Measurements from ENCODE around the gene GALNT13.
"Not testable (repeated sequence)": the region's sequence is repeated elsewhere in the genome, so short reads cannot be mapped to it uniquely, and the experiment has no call there.

GALNT13 gene

GRCh38 chr2:154449951-154450658, 578.4 kb downstream of the GALNT13 start:
- H3K36me3 Mint-ChIP-seq: no peaks in the 10 kb centered on the region
- H3K4me3 Mint-ChIP-seq: no peak overlapping the region
- H3K27ac Mint-ChIP-seq: no peak overlapping the region
- H3K9me3 Mint-ChIP-seq (ENCODE audit: low read depth): no peaks in the 10 kb centered on the region
- no peaks in the 10 kb centered on the region for H3K27me3 Mint-ChIP-seq
- H3K4me1 Mint-ChIP-seq (ENCODE audit: low read depth): no peaks in the 10 kb centered on the region

GRCh38 chr2:154452471-154452870, 580.7 kb downstream of the GALNT13 start:
- H3K36me3 Mint-ChIP-seq: no peaks in the 10 kb centered on the region
- no peaks in the 10 kb centered on the region for H3K4me1 Mint-ChIP-seq (ENCODE audit: low read depth)
- no peaks in the 10 kb centered on the region for H3K9me3 Mint-ChIP-seq (ENCODE audit: low read depth)
- no peak overlapping the region for H3K27ac Mint-ChIP-seq
- no peak overlapping the region for H3K4me3 Mint-ChIP-seq
- no peaks in the 10 kb centered on the region for H3K27me3 Mint-ChIP-seq

GRCh38 chr2:154452906-154453493, 581.3 kb downstream of the GALNT13 start:
- no peak overlapping the region for H3K27ac Mint-ChIP-seq

DNA sequence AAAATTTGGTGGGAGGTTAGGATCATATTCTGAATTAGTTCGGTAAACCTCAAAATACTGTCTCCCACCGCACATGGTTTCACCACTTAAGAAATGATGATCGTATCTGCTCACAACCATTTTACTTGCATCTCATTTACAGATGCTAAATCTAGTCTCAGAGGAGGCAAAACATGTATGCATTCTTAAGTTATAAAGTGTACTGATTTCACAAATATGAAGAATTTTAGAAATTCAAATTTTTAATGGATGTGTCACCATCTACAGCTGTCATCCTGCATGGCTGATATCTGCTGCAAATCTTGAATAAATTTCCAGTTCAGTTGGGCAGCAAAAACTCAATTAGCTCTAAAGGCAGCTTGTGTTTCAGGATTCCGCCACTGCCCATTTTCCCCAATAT, 583.4 kb downstream of the GALNT13 start:
- Mint-ChIP-seq H3K27ac (no peak overlapping the region), H3K4me3 (no peak overlapping the region), H3K36me3 (no peaks in the 10 kb centered on the region), H3K27me3 (no peaks in the 10 kb centered on the region), H3K4me1 (ENCODE audit: low read depth) (no peaks in the 10 kb centered on the region), H3K9me3 (ENCODE audit: low read depth) (peaks cover 8% of the 10 kb centered on the region)

More at GRCh38 chr2:154452906-154453493, 581.3 kb downstream of the GALNT13 start:
- H3K27me3 Mint-ChIP-seq: no peaks in the 10 kb centered on the region
- no peaks in the 10 kb centered on the region for H3K36me3 Mint-ChIP-seq
- no peaks in the 10 kb centered on the region for H3K9me3 Mint-ChIP-seq (ENCODE audit: low read depth)
- no peak overlapping the region for H3K4me3 Mint-ChIP-seq
- H3K4me1 Mint-ChIP-seq (ENCODE audit: low read depth): no peaks in the 10 kb centered on the region

- Mint-ChIP-seq H3K36me3 (no peaks in the 10 kb centered on the region), H3K4me3 (peak overlapping the region; percentile 9), H3K4me1 (ENCODE audit: low read depth) (no peaks in the 10 kb centered on the region), H3K27me3 (no peaks in the 10 kb centered on the region), H3K27ac (no peak overlapping the region), H3K9me3 (ENCODE audit: low read depth) (peaks cover 8% of the 10 kb centered on the region)
Observed at GRCh38 chr2:154455866-154456265, 584.1 kb downstream of the GALNT13 start.

- H3K4me3 Mint-ChIP-seq: no peak overlapping the region
- peaks cover 8% of the 10 kb centered on the region for H3K9me3 Mint-ChIP-seq (ENCODE audit: low read depth)
- no peaks in the 10 kb centered on the region for H3K27me3 Mint-ChIP-seq
- no peaks in the 10 kb centered on the region for H3K4me1 Mint-ChIP-seq (ENCODE audit: low read depth)
- no peak overlapping the region for H3K27ac Mint-ChIP-seq
- no peaks in the 10 kb centered on the region for H3K36me3 Mint-ChIP-seq
Observed at GRCh38 chr2:154457286-154457685, 585.6 kb downstream of the GALNT13 start.

DNA sequence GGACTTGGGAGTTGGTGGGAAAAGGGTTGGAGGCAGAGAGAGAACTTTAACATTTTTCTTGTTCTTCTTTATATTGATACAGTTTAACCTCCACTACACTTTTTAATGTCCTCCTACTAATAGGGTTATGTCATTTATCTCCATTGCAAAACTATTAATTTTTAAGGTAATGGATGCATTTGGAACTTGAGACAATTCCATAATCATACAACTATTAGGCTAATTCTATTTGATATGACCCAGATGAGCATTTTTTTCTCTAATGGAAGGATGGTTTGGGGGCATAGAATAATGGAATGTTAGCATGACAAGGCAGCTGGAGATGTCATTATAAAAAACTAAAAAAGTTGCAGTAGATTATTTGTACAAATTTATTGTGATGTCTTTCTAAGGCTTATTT, 587.6 kb downstream of the GALNT13 start:
- Mint-ChIP-seq H3K27ac (no peak overlapping the region), H3K36me3 (no peaks in the 10 kb centered on the region), H3K4me1 (ENCODE audit: low read depth) (no peaks in the 10 kb centered on the region), H3K9me3 (ENCODE audit: low read depth) (peaks cover 8% of the 10 kb centered on the region), H3K27me3 (no peaks in the 10 kb centered on the region), H3K4me3 (no peak overlapping the region)

GRCh38 chr2:154462634-154463033, 590.9 kb downstream of the GALNT13 start:
- Mint-ChIP-seq H3K9me3 (ENCODE audit: low read depth) (peaks cover 8% of the 10 kb centered on the region), H3K4me1 (ENCODE audit: low read depth) (no peaks in the 10 kb centered on the region), H3K27me3 (no peaks in the 10 kb centered on the region), H3K4me3 (no peak overlapping the region), H3K36me3 (no peaks in the 10 kb centered on the region), H3K27ac (no peak overlapping the region)

DNA sequence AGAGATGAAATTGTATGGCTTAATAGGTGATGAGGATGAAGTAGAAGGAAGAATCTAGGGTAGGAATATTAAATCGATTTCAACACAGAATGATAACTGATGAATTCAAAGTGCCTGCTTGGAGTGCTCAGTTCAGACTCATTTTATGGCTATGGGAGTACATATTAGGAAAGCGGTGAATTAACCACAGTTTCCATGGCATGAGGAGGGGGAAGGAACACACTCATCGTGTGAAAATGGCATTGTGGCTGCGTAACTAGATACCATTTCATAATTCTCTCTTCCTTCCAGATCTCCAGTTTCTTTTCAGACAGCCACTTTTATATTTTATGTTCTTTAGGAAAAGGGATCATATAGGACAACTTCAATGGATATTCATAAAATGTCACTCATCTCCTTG, 594.5 kb downstream of the GALNT13 start:
- H3K27ac Mint-ChIP-seq: peak overlapping the region; percentile 31
- no peaks in the 10 kb centered on the region for H3K27me3 Mint-ChIP-seq
- H3K36me3 Mint-ChIP-seq: no peaks in the 10 kb centered on the region
- no peak overlapping the region for H3K4me3 Mint-ChIP-seq
- no peaks in the 10 kb centered on the region for H3K9me3 Mint-ChIP-seq (ENCODE audit: low read depth)
- no peaks in the 10 kb centered on the region for H3K4me1 Mint-ChIP-seq (ENCODE audit: low read depth)

DNA sequence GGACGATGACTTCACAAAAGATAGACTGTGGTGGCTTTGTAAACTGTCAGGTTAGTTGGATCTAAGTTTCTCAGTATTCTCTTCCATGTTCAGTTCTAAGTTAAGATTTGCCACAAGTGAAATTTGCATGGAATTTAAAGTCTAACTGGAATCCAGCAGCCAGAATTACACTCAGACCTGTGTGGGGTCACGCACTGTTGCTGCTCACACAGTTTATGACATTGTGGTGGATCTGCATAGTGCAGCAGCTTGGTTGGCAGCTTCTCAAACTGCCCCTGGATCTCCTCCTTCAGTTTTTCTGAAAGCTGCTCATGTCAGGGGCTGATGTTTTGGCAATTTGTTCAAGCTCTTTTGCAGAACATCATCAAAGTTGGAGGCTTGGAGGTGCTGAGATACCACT, 598.7 kb downstream of the GALNT13 start:
- Mint-ChIP-seq H3K4me3 (no peak overlapping the region), H3K36me3 (no peaks in the 10 kb centered on the region), H3K9me3 (ENCODE audit: low read depth) (peaks cover under 1% of the 10 kb centered on the region), H3K4me1 (ENCODE audit: low read depth) (no peaks in the 10 kb centered on the region), H3K27ac (no peak overlapping the region), H3K27me3 (no peaks in the 10 kb centered on the region)

GRCh38 chr2:154471492-154471891, 599.8 kb downstream of the GALNT13 start:
- not testable (repeated sequence) for H3K4me1 Mint-ChIP-seq (ENCODE audit: low read depth); H3K9me3 Mint-ChIP-seq (ENCODE audit: low read depth); H3K4me3 Mint-ChIP-seq; H3K27me3 Mint-ChIP-seq; H3K36me3 Mint-ChIP-seq; H3K27ac Mint-ChIP-seq

- H3K27me3 Mint-ChIP-seq: no peaks in the 10 kb centered on the region
- peaks cover 10% of the 10 kb centered on the region for H3K9me3 Mint-ChIP-seq (ENCODE audit: low read depth)
- no peaks in the 10 kb centered on the region for H3K4me1 Mint-ChIP-seq (ENCODE audit: low read depth)
- H3K27ac Mint-ChIP-seq: no peak overlapping the region
- H3K36me3 Mint-ChIP-seq: no peaks in the 10 kb centered on the region
- H3K4me3 Mint-ChIP-seq: no peak overlapping the region
Observed at GRCh38 chr2:154477319-154477718, 605.6 kb downstream of the GALNT13 start.

DNA sequence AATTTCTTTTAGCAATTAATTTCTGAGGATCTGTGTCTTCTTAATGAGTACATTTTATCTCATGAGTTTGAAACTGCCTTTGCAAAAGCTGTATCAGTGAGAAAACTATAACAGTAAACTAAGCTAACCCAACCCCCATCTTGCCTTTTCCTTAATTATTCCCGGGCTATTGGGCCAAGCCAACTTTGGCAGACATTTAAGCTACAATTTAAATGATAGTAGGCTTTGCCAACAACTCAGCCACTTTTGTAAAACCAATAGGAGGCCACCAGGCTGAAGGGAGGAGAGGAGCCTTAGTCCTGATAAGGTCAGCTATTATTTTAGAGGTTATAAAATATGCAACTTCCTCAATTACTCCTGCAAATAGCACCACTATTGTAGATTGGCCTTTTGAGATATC, 608.8 kb downstream of the GALNT13 start:
- H3K36me3 Mint-ChIP-seq: no peaks in the 10 kb centered on the region
- no peak overlapping the region for H3K27ac Mint-ChIP-seq
- H3K4me3 Mint-ChIP-seq: no peak overlapping the region
- no peaks in the 10 kb centered on the region for H3K4me1 Mint-ChIP-seq (ENCODE audit: low read depth)
- no peaks in the 10 kb centered on the region for H3K27me3 Mint-ChIP-seq
- H3K9me3 Mint-ChIP-seq (ENCODE audit: low read depth): peaks cover 8% of the 10 kb centered on the region

DNA sequence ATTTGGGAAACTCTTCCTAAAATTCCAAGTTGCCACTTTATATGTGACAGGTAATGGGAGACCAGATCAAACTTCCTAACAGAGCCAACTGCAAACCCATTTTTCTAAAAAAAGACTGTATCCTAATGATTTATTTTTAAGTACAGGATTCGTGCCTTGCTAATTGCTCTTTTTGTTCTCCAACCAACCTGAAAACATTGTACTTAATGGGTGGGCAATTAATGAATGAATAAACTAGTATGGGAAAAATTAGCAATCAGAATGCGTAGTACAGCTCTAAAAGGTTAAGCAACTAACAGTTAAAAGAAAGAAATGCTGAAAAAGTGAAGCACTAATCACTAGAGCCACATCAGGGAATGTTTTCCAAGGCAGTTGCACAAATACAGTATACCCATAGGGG, 609.6 kb downstream of the GALNT13 start:
- no peaks in the 10 kb centered on the region for H3K4me1 Mint-ChIP-seq (ENCODE audit: low read depth)
- peaks cover 5% of the 10 kb centered on the region for H3K9me3 Mint-ChIP-seq (ENCODE audit: low read depth)
- H3K36me3 Mint-ChIP-seq: no peaks in the 10 kb centered on the region
- no peak overlapping the region for H3K27ac Mint-ChIP-seq
- H3K27me3 Mint-ChIP-seq: no peaks in the 10 kb centered on the region
- H3K4me3 Mint-ChIP-seq: no peak overlapping the region

GRCh38 chr2:154484338-154485099, 612.8 kb downstream of the GALNT13 start:
- Mint-ChIP-seq H3K4me3 (no peak overlapping the region), H3K36me3 (no peaks in the 10 kb centered on the region), H3K27me3 (no peaks in the 10 kb centered on the region), H3K4me1 (ENCODE audit: low read depth) (no peaks in the 10 kb centered on the region), H3K9me3 (ENCODE audit: low read depth) (no peaks in the 10 kb centered on the region), H3K27ac (no peak overlapping the region)
